22Rv1 (cell line): ENCODE measurements around the gene NAA11.

Source experiments
- CTCF ChIP-seq: fragments of 450-650 bp; IDR thresholded peaks from 2 replicates; pipeline ENCODE4 v1.5.1; 2017; ENCODE audit warnings: mild to moderate bottlenecking
- ZFX ChIP-seq: fragments of 450-650 bp; IDR thresholded peaks from 2 replicates; pipeline ENCODE4 v1.6.1; 2017; ENCODE audit warnings: antibody characterized with exemption, borderline replicate concordance

- no peak for TF ChIP-seq CTCF
- TF ChIP-seq ZFX: no peak
Observed at GRCh38 chr4:79287076-79287475, 38.8 kb downstream of the NAA11 start.
